ENCODE measurements around the gene TM9SF3.

- TF ChIP-seq, protein P1, sequence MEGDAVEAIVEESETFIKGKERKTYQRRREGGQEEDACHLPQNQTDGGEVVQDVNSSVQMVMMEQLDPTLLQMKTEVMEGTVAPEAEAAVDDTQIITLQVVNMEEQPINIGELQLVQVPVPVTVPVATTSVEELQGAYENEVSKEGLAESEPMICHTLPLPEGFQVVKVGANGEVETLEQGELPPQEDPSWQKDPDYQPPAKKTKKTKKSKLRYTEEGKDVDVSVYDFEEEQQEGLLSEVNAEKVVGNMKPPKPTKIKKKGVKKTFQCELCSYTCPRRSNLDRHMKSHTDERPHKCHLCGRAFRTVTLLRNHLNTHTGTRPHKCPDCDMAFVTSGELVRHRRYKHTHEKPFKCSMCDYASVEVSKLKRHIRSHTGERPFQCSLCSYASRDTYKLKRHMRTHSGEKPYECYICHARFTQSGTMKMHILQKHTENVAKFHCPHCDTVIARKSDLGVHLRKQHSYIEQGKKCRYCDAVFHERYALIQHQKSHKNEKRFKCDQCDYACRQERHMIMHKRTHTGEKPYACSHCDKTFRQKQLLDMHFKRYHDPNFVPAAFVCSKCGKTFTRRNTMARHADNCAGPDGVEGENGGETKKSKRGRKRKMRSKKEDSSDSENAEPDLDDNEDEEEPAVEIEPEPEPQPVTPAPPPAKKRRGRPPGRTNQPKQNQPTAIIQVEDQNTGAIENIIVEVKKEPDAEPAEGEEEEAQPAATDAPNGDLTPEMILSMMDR (IDR thresholded peaks at IDR 0.05 in 4 of 5, conservative IDR thresholded peaks at IDR 0.05 in 1 of 5), result no peak
- no peak for TF ChIP-seq POLR2A (IDR thresholded peaks at IDR 0.05)
These were observed 84.8 kb downstream of the TM9SF3 start for GRCh38 chr10:96501985-96502384.

All from gastrocnemius medialis (tissue), 4 donors.